Adrenal gland (tissue), 5 donors: ENCODE data around the gene KDM1B.

Source experiments
- CTCF ChIP-seq, 6 experiments: fragments of 450-650 bp in 4 of 6; fragments of 200-600 bp in 2 of 6; sonication (generic) in 1 of 6; IDR thresholded peaks; 1 replicate in 5 of 6; 2 replicates in 1 of 6; pipeline versions ENCODE4 v1.5.1 to v1.8.0; 2016 to 2021; ENCODE audit warnings: antibody characterized with exemption in 6 of 6, mild to moderate bottlenecking in 2 of 6, moderate library complexity in 1 of 6
- POLR2A ChIP-seq, 2 donors: fragments of 450-650 bp; IDR thresholded peaks; one replicate each; pipeline ENCODE4 v1.6.1; 2017; ENCODE audit warnings: antibody characterized with exemption in 2 of 2, mild to moderate bottlenecking in 2 of 2, moderate library complexity in 1 of 2
- donor health status: DM: no; HTN: no; CAD: no.

DNA sequence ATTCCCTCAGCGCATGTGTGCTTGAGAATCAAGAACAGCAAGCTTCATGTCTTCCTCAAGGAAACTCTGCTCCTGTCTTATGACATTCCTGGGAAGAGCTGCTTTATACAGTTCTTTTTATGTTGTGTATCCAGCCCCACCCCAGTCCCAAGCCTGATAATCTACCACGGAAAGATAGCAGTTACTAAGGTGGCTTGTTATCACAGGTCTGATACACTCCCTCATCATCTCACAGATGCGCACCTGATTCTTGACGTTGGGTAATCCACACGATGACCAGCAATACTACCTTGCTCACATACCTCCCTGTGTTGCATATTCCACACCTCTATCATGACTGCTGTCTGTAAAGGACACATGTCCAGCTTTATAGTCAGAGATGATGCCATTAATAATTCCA lies 36.0 kb upstream of the KDM1B start:
- TF ChIP-seq CTCF (IDR thresholded peaks at IDR 0.05) (no peak), POLR2A (IDR thresholded peaks at IDR 0.05) (no peak)
